GM12865 (cell line): Measurements from ENCODE around the gene DIS3L2.

Experiments
- DNase-seq: peaks from one replicate; pipeline ENCODE4 v3.0.0; 2010; ENCODE audit warnings: low read depth
- H3K4me3 ChIP-seq: 2 replicates; pipeline ENCODE4 v1.5.1; 2011; ENCODE audit warnings: mild to moderate bottlenecking, low read depth, low read length, control low read depth
- CTCF ChIP-seq: IDR thresholded peaks from 2 replicates; pipeline ENCODE4 v1.5.1; 2011; ENCODE audit warnings: low read length, control low read depth, low read depth, inconsistent platforms; ENCODE audit not compliant: insufficient read depth; ENCODE audit errors: missing control alignments

Gene DIS3L2

DNA sequence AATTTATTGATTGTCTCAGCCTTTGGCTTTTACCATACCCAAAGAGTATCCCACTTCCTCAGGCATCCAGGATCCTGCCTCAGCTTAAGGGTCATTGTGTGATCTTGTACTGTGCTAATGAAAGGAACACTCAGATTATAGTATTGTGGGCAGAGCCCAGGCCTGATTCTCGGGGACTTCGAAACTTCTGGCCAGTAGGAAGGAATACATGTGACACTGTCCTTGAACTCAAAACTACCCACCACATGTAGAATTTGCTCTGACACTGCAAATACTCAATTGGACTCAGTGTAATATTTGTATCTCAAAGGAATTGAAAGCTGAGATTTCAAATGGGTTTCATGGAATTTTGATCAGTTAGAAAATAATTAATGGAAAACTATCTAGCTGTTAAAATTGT, 15.9 kb downstream of the DIS3L2 start:
- H3K4me3 ChIP-seq, result no peak overlapping the region
- DNase-seq, result no peak
- TF ChIP-seq CTCF, result no peak

GRCh38 chr2:231984992-231985391, 23.5 kb downstream of the DIS3L2 start:
- H3K4me3 ChIP-seq, result no peak overlapping the region
- DNase-seq, result no peak
- TF ChIP-seq CTCF, result no peak

DNA sequence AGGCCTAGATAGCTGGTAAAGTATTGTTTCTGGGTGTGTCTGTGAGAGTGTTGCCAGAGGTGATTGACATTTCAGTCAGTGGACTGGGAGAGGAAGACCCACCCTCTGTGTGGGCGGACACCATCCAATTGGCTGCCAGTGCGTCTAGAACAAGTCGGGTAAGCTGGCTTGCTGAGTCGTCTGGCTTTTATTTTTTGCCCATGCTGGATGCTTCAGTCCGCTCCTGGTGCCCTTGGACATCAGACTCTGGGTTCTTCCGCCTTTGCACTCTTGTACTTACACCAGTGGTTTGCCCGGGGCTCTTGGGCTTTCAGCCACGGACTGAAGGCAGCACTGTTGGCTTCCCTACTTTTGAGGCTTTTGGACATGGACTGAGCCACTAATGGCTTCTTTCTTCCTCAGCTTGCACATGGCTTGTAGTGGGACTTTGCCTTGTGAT, 24.3 kb downstream of the DIS3L2 start:
- no peak for DNase-seq
- no peak overlapping the region for H3K4me3 ChIP-seq
- no peak for TF ChIP-seq CTCF

- H3K4me3 ChIP-seq, result no peak overlapping the region
- no peak for DNase-seq
- TF ChIP-seq CTCF, result no peak
Measured at GRCh38 chr2:231987124-231987727, 25.7 kb downstream of the DIS3L2 start.

- no peak for DNase-seq
- no peak overlapping the region for H3K4me3 ChIP-seq
- TF ChIP-seq CTCF, result no peak
Measured at GRCh38 chr2:231988179-231988866, 26.8 kb downstream of the DIS3L2 start.

DNA sequence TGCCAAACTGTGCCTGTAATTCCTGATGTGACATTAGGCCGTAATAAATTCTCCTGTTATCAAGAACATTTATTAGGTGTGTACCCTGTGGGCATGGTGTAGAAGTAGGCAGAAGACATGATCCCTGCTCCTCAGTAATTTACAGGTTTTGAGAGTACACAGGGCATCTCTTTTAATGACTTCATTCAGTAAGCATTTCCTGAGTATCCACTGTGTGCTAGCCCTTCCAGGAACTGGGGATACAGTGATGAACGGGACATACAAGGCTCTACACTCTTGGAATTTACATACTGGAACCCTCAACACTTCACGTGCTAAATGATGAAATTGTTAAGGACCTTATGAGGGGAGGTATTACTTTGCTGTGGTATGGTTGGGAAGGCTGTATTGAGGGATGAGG, 30.2 kb downstream of the DIS3L2 start:
- H3K4me3 ChIP-seq, result no peak overlapping the region
- no peak for DNase-seq
- no peak for TF ChIP-seq CTCF

DNA sequence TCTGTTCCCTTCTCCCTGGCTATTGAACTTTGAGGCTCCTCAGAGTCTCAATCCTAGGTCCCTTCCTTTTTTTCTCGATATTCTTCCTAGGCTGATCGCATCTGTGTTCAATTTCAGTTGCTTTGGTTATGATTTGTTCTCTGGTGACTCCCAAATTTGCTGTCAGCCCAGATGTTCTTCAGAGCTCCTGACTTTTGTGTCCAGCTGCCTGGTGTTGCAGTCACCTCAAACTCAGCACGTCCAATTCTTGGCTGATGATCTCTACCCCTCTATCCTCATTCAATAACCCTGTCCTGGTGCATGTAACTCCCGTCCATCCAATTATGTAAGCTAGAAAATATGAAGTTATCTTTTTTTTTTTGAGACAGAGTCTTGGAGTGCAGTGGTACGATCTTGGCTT, 31.4 kb downstream of the DIS3L2 start:
- TF ChIP-seq CTCF, result no peak

More for the DNA sequence above, 31.4 kb downstream of the DIS3L2 start:
- DNase-seq, result no peak
- no peak overlapping the region for H3K4me3 ChIP-seq
